ENCODE measurements around the gene FAM168A. TPM values are rescaled to one million over a fixed set of nuclear protein-coding genes. Genes with fewer than 3 reads are reported as not detected.

FAM168A gene
- total RNA-seq, 1 donor from 2014 or later = 19.2 TPM

Other genes with a start within 250 kb of the FAM168A start
- 33.5 and 34.5 TPM in 2 replicates for gene RELT, start 221.7 kb downstream of the FAM168A start, total RNA-seq
- gene PLEKHB1, start 48.5 kb upstream of the FAM168A start, total RNA-seq = 1.2 and 1.4 TPM in 2 replicates
- gene RAB6A, start 163.0 kb upstream of the FAM168A start, total RNA-seq = 74.6 and 89.5 TPM in 2 replicates
- 63.1 and 67.1 TPM in 2 replicates for gene MRPL48, start 189.8 kb upstream of the FAM168A start, total RNA-seq

All from activated T-helper 2 cell treated with anti-CD3 and anti-CD28 coated beads, Interferon-gamma antibody, Interleukin-2, Interleukin-4, amounts not matched to agents 10 μg/mL and 5 μg/mL and 100 μg/mL, durations not matched to agents 14 hours and 24 hours and 36 hours (primary cell).